A549 (cell line): ENCODE measurements around the gene SLBP. TPM values are rescaled to one million over a fixed set of nuclear protein-coding genes. Genes with fewer than 3 reads are reported as not detected.

Source experiments
- ATAC-seq, 2 experiments: fragments of 200-7000 bp in 1 of 2; fragments of >200 bp in 1 of 2; cut with Nextera tagmentation in 1 of 2; cut with Tn5 transposase in 1 of 2; 3 replicates each; pipeline versions ENCODE4 v1.8.0 to v1.9.1; 2018 to 2020; ENCODE audit warnings: mild to moderate bottlenecking in 1 of 2, moderate library complexity in 1 of 2
- CTCF ChIA-PET: fragments of 300-600 bp; sonication (Branson Sonifier 250); formaldehyde crosslinking; extraction: SDS; loops from one replicate; lab custom pipeline; 2021; ENCODE audit warnings: antibody characterized with exemption, inconsistent platforms; lab: Yijun Ruan, JAX
- POLR2A ChIA-PET: fragments of 350-600 bp; formaldehyde crosslinking; extraction: SDS; loops from one replicate; lab custom pipeline; 2021; ENCODE audit warnings: antibody characterized with exemption, inconsistent platforms; lab: Yijun Ruan, JAX
- DNase-seq, 2 experiments: peaks; one replicate each; pipeline versions ENCODE4 v3.0.0 to v3.0.0-alpha.2; 2011 to 2016; ENCODE audit warnings: low read depth in 1 of 2, low spot score in 1 of 2
- FAIRE-seq: peaks from 2 replicates; lab custom pipeline; 2011; peaks lifted over from hg19 to GRCh38; lab: Jason Lieb, UNC
- H3K27ac ChIP-seq, 2 experiments: fragments of >200 bp; sonication (Bioruptor Twin); formaldehyde crosslinking; 3 replicates each; pipeline ENCODE4 v1.5.1; 2016 to 2017
- H3K4me1 ChIP-seq: fragments of >200 bp; sonication (Bioruptor Twin); formaldehyde crosslinking; 3 replicates; pipeline ENCODE4 v1.6.1; 2016
- H3K4me2 ChIP-seq: fragments of >200 bp; sonication (Bioruptor Twin); formaldehyde crosslinking; 3 replicates; pipeline ENCODE4 v1.6.1; 2016
- H3K4me3 ChIP-seq: fragments of >200 bp; sonication (Bioruptor Twin); formaldehyde crosslinking; 3 replicates; pipeline ENCODE4 v1.5.1; 2016
- H3K9me3 ChIP-seq: fragments of >200 bp; sonication (Bioruptor Twin); formaldehyde crosslinking; 3 replicates; pipeline ENCODE4 v1.6.1; 2016
- CBX2 ChIP-seq: fragments of 200-600 bp; sonication (generic); IDR thresholded peaks from 2 replicates; pipeline ENCODE4 v1.6.1; 2016; ENCODE audit warnings: low read depth, mild to moderate bottlenecking, borderline replicate concordance
- CBX8 ChIP-seq: fragments of 200-600 bp; sonication (generic); IDR thresholded peaks from 2 replicates; pipeline ENCODE4 v1.6.1; 2016
- CHD2 ChIP-seq: fragments of 150-350 bp; IDR thresholded peaks from 2 replicates; pipeline ENCODE4 v1.6.1; 2014; ENCODE audit warnings: low read length; ENCODE audit not compliant: partially characterized antibody
- CHD4 ChIP-seq: fragments of 200-600 bp; sonication (generic); IDR thresholded peaks from 2 replicates; pipeline ENCODE4 v1.6.1; 2016; ENCODE audit warnings: antibody characterized with exemption, mild to moderate bottlenecking, borderline replicate concordance
- FOSB ChIP-seq: fragments of 250-450 bp; sonication (Bioruptor Pico); IDR thresholded peaks from 2 replicates; pipeline ENCODE4 v1.5.0; 2020; ENCODE audit warnings: mild to moderate bottlenecking, moderate library complexity
- HOXB13 ChIP-seq: fragments of 250-450 bp; sonication (Bioruptor Pico); IDR thresholded peaks from 2 replicates; pipeline ENCODE4 v1.5.0; 2020; ENCODE audit warnings: low read depth, mild to moderate bottlenecking, moderate library complexity
- JUN ChIP-seq, 2 experiments: fragments of >200 bp; sonication (Bioruptor Twin); formaldehyde crosslinking; IDR thresholded peaks; 2 replicates in 1 of 2; 3 replicates in 1 of 2; pipeline ENCODE4 v1.6.1; 2016 to 2017
- MAZ ChIP-seq: fragments of 150-350 bp; IDR thresholded peaks from 2 replicates; pipeline ENCODE4 v1.6.1; 2014; ENCODE audit warnings: antibody characterized with exemption, low read depth, low read length, borderline replicate concordance
- NFE2L2 ChIP-seq: fragments of 150-350 bp; conservative IDR thresholded peaks from 2 replicates; pipeline ENCODE4 v1.6.1; 2014; ENCODE audit warnings: low read length
- NR3C1 ChIP-seq: fragments of >200 bp; sonication (Bioruptor Twin); formaldehyde crosslinking; IDR thresholded peaks from 3 replicates; pipeline ENCODE4 v1.6.1; 2017
- POLR2A ChIP-seq: IDR thresholded peaks from 2 replicates; pipeline ENCODE4 v1.6.1; 2012; ENCODE audit warnings: mild to moderate bottlenecking, low read length
- RCOR1 ChIP-seq: fragments of 150-350 bp; IDR thresholded peaks from 2 replicates; pipeline ENCODE4 v1.6.1; 2014; ENCODE audit warnings: antibody characterized with exemption, low read length, low read depth
- SREBF2 ChIP-seq: fragments of 450-650 bp; IDR thresholded peaks from 2 replicates; pipeline ENCODE4 v1.6.1; 2014; ENCODE audit warnings: mild to moderate bottlenecking, moderate library complexity
- TFCP2L1 ChIP-seq: fragments of 250-450 bp; sonication (Bioruptor Pico); IDR thresholded peaks from 2 replicates; pipeline ENCODE4 v1.5.0; 2021; ENCODE audit warnings: mild to moderate bottlenecking
- ZC3H11A ChIP-seq: fragments of 450-650 bp; IDR thresholded peaks from 2 replicates; pipeline ENCODE4 v1.6.1; 2014; ENCODE audit warnings: antibody characterized with exemption, mild to moderate bottlenecking
- ZFP36 ChIP-seq: fragments of 450-650 bp; IDR thresholded peaks from 2 replicates; pipeline ENCODE4 v1.6.1; 2014; ENCODE audit warnings: borderline replicate concordance; ENCODE audit not compliant: partially characterized antibody
- WGBS: methylation state at CpG from one replicate; pipeline ENCODE4 v1.1.6; 2017; ENCODE audit errors: missing lambda C conversion rate; 5-methylcytosine and 5-hydroxymethylcytosine counted together
- polyA plus RNA-seq, 4 experiments: library from polyadenylated mRNA; depleted of rRNA in 3 of 4; stranded (reverse); fragments of >200 nt; fragmentation: RNase III in 1 of 4; extraction: RNeasy Plus Mini Kit Qiagen cat#74134 plus additional on column Dnase treatment in 1 of 4; gene quantifications; 2 replicates in 3 of 4; 3 replicates in 1 of 4; pipeline ENCODE4 v1.2.3, GENCODE V29; 2011 to 2017
- TF ChIP-seq, protein P1 (sequence below): IDR thresholded peaks from 2 replicates; pipeline ENCODE4 v1.6.1; 2012
- TF ChIP-seq, protein P2 (sequence below): fragments of >200 bp; sonication (Bioruptor Twin); formaldehyde crosslinking; IDR thresholded peaks from 3 replicates; pipeline ENCODE4 v1.5.1; 2016
- TF ChIP-seq, protein P3 (sequence below): fragments of 250-450 bp; sonication (Bioruptor Pico); IDR thresholded peaks from 2 replicates; pipeline ENCODE4 v1.5.0; 2021; ENCODE audit warnings: mild to moderate bottlenecking, moderate library complexity, borderline replicate concordance
- TF ChIP-seq, protein P4 (sequence below): fragments of 250-450 bp; sonication (Bioruptor Pico); IDR thresholded peaks from 2 replicates; pipeline ENCODE4 v1.5.0; 2020; ENCODE audit warnings: low read depth, mild to moderate bottlenecking, moderate library complexity
- TF ChIP-seq, protein P5 (sequence below): fragments of >200 bp; sonication (Bioruptor Twin); formaldehyde crosslinking; IDR thresholded peaks from 3 replicates; pipeline ENCODE4 v1.6.1; 2016

Gene SLBP
- polyA plus RNA-seq, 2 of the 4 experiments (the other 2 are of a cell fraction) = 80.5 to 89.9 TPM

DNA sequence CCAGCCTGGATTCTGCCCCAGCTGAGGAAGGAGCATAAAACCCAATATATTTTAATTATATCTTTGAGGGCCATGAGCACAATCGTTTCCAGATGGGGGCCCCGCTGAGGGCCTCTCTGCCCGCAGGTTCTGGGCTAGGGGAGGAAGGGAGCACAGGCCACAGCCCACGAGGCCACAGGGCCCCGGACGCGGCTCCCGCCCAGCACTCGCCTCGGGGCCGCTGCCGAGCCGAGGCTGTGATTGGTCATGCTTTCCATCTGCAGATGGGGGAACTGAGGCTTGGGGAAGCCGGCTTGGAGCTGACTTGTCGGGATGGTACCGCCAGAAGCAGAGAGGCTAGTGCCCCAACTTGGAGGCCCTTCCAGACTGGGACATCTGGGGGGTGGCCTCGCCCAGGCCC lies 43.2 kb upstream of the SLBP start:
- H3K4me1 ChIP-seq = peaks cover 24% of the 10 kb centered on the region
- TF ChIP-seq CHD4 (no peak), NFE2L2 (no peak), CBX8 (no peak), TFCP2L1 (CRISPR knock-in tag) (no peak)
- 83% methylated on average over 3 of the region's 17 CpGs for WGBS
- no peak overlapping the region for H3K27ac ChIP-seq
- ChIA-PET POLR2A (no interaction called here), CTCF (interaction anchor here (1.2 to 13.8 kb wide), 4 partner anchors 11 to 156 kb away, joined by 5 to 227 read pairs (median 6); no protein-coding TSS in a partner anchor)
- ATAC-seq (no peak), FAIRE-seq (no peak), DNase-seq (no peak)
- H3K4me3 ChIP-seq = no peak overlapping the region
- no peak overlapping the region for H3K4me2 ChIP-seq
- no peaks in the 10 kb centered on the region for H3K9me3 ChIP-seq

DNA sequence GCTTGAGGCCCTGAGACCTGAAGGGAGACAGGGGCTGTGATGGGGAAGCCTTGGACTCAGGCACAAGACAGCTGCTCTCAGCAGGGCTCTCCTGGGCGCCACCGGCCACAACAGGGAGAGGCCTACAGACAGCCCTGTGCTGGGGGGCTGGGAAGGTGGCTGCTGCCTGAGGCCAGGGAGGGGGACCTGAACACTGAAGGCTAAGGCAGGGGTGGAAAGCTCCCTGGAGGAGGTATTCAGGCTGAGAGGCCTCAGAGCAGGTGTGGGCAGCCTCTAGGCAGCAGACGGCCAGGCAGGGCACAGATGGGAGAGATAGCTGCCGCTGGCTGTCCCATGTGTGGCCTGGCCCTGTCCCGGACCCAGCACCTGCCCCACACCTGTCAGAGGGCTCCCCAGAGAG lies 42.2 kb upstream of the SLBP start:
- no peak overlapping the region for H3K4me3 ChIP-seq
- no peak for FAIRE-seq
- TF ChIP-seq ZFP36 (no peak), NR3C1 (no peak), NFE2L2 (no peak), CBX2 (no peak), JUN (IDR thresholded peaks at IDR 0.05) (no peak), CHD2 (no peak), ZC3H11A (no peak), RCOR1 (no peak)
- TF ChIP-seq, protein P1, sequence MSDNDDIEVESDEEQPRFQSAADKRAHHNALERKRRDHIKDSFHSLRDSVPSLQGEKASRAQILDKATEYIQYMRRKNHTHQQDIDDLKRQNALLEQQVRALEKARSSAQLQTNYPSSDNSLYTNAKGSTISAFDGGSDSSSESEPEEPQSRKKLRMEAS = no peak
- TF ChIP-seq, protein P2, sequence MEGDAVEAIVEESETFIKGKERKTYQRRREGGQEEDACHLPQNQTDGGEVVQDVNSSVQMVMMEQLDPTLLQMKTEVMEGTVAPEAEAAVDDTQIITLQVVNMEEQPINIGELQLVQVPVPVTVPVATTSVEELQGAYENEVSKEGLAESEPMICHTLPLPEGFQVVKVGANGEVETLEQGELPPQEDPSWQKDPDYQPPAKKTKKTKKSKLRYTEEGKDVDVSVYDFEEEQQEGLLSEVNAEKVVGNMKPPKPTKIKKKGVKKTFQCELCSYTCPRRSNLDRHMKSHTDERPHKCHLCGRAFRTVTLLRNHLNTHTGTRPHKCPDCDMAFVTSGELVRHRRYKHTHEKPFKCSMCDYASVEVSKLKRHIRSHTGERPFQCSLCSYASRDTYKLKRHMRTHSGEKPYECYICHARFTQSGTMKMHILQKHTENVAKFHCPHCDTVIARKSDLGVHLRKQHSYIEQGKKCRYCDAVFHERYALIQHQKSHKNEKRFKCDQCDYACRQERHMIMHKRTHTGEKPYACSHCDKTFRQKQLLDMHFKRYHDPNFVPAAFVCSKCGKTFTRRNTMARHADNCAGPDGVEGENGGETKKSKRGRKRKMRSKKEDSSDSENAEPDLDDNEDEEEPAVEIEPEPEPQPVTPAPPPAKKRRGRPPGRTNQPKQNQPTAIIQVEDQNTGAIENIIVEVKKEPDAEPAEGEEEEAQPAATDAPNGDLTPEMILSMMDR = no peak
- TF ChIP-seq, protein P3, sequence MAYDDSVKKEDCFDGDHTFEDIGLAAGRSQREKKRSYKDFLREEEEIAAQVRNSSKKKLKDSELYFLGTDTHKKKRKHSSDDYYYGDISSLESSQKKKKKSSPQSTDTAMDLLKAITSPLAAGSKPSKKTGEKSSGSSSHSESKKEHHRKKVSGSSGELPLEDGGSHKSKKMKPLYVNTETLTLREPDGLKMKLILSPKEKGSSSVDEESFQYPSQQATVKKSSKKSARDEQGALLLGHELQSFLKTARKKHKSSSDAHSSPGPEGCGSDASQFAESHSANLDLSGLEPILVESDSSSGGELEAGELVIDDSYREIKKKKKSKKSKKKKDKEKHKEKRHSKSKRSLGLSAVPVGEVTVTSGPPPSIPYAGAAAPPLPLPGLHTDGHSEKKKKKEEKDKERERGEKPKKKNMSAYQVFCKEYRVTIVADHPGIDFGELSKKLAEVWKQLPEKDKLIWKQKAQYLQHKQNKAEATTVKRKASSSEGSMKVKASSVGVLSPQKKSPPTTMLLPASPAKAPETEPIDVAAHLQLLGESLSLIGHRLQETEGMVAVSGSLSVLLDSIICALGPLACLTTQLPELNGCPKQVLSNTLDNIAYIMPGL (CRISPR knock-in tag) = no peak
- TF ChIP-seq, protein P4, sequence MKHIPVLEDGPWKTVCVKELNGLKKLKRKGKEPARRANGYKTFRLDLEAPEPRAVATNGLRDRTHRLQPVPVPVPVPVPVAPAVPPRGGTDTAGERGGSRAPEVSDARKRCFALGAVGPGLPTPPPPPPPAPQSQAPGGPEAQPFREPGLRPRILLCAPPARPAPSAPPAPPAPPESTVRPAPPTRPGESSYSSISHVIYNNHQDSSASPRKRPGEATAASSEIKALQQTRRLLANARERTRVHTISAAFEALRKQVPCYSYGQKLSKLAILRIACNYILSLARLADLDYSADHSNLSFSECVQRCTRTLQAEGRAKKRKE (CRISPR knock-in tag) = no peak
- H3K4me1 ChIP-seq = peaks cover 20% of the 10 kb centered on the region; the same call in 2 of the 3 replicates
- H3K4me2 ChIP-seq = no peak overlapping the region
- 77% methylated on average over 3 of the region's 5 CpGs for WGBS
- peak in 1 of 2 experiments; percentile 3; a peak in 2 of 6 replicates for ATAC-seq
- DNase-seq = no peak
- H3K9me3 ChIP-seq = no peaks in the 10 kb centered on the region
- ChIA-PET CTCF (interaction anchor here (1.1 to 13.8 kb wide), 3 partner anchors 12 to 58 kb away, joined by 3 to 227 read pairs (median 6); no protein-coding TSS in a partner anchor), POLR2A (no interaction called here)
- H3K27ac ChIP-seq = peak overlapping the region in 1 of 2 experiments; percentile 49; a peak in 2 of 6 replicates

DNA sequence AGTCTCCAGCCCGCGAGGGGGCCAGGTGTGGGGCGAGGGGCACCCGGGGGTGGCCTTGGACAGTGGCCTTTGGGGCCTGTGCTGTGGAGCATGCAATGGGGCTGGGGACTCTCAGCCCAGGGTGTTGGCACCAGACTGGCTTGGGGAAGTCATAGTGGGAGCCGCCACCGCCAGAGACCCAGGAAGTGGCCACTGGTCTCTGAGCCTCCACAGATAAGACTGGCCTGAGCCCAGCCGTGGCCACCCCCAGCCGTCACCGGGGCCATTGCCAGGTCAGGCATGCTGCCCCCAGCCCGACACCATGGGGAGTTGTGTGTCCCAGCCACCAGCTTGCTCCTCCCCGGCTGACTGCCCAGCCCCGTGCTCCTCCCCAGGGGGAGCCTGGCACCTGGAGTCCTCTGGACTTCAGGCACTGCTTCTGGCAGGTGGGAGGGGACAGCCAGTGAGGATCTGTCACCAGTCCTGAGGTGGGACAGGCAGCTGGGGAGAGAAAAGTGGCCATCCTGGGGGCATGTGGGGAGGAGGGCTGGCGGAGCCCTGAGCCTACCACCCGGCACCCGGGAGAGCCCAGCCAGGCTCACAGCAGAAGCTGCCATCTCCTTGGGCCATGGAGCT lies 41.7 kb upstream of the SLBP start:
- FAIRE-seq = no peak
- POLR2A ChIA-PET = no interaction called here
- H3K27ac ChIP-seq = peak overlapping the region in 1 of 2 experiments; percentile 64; a peak in 2 of 6 replicates
- TF ChIP-seq CHD2 (no peak), POLR2A (no peak; the same call in 1 of the 2 replicates), SREBF2 (no peak), FOSB (no peak), MAZ (no peak), HOXB13 (CRISPR knock-in tag) (no peak)
- TF ChIP-seq, protein P5, sequence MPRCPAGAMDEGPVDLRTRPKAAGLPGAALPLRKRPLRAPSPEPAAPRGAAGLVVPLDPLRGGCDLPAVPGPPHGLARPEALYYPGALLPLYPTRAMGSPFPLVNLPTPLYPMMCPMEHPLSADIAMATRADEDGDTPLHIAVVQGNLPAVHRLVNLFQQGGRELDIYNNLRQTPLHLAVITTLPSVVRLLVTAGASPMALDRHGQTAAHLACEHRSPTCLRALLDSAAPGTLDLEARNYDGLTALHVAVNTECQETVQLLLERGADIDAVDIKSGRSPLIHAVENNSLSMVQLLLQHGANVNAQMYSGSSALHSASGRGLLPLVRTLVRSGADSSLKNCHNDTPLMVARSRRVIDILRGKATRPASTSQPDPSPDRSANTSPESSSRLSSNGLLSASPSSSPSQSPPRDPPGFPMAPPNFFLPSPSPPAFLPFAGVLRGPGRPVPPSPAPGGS = no peak
- TF ChIP-seq, all 56 proteins: peak for 0
- no peaks in the 10 kb centered on the region for H3K9me3 ChIP-seq
- peaks cover 20% of the 10 kb centered on the region; the same call in 2 of the 3 replicates for H3K4me1 ChIP-seq
- CTCF ChIA-PET = interaction anchor here (1.1 to 13.8 kb wide), 3 partner anchors 12 to 59 kb away, joined by 3 to 227 read pairs (median 6); no protein-coding TSS in a partner anchor
- H3K4me2 ChIP-seq = no peak overlapping the region
- DNase-seq (no peak), ATAC-seq (no peak)
- WGBS = 84% methylated on average over 6 of the region's 15 CpGs
- H3K4me3 ChIP-seq = no peak overlapping the region
